Hypothalamus (tissue), 51 donors: ENCODE measurements around the gene AGBL4.

ENCODE experiments used
- DNase-seq, 51 donors: peaks; one replicate each; lab custom pipeline; 2025; lab: John Stamatoyannopoulos, UW

The AGBL4 gene

DNA sequence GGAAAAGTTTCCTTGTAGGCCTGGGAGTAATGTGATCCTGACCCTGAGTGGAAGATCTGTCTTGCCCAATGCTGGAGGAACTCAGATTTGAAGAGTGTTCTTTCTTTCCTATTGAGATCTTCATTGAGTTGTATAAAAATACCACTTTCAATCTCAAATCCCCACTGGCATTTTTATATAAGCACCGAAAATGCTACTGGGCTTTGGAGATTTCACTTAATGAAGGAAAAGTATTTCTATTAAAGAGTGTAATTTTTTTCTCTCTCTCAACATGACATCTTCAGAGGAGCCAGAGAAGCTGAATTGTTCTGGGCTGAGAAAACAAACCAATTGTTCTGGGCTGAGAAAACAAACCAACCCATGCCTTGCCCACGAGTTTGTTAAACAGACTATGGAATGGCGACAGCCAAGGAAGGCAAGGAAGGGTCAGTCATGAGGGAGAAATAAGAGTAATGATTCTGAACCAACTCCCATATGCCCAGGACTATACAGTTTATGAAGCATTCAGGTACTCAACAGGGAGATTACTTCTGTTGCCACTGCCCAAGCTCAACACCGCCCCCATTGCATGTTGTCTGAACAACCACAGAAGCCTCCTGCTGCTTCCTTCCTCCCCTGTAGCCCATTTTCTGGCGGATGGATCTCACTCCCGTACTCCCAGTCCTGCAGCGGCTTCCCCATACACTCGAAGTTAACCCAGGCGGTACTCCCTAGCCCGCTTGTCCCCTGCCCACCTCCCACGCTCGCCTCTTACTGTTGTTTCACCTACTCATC lies 1350.2 kb downstream of the AGBL4 start:
- no peak for DNase-seq

- DNase-seq, result no peak
Measured at GRCh38 chr1:48671578-48671977, 1352.2 kb downstream of the AGBL4 start.

DNA sequence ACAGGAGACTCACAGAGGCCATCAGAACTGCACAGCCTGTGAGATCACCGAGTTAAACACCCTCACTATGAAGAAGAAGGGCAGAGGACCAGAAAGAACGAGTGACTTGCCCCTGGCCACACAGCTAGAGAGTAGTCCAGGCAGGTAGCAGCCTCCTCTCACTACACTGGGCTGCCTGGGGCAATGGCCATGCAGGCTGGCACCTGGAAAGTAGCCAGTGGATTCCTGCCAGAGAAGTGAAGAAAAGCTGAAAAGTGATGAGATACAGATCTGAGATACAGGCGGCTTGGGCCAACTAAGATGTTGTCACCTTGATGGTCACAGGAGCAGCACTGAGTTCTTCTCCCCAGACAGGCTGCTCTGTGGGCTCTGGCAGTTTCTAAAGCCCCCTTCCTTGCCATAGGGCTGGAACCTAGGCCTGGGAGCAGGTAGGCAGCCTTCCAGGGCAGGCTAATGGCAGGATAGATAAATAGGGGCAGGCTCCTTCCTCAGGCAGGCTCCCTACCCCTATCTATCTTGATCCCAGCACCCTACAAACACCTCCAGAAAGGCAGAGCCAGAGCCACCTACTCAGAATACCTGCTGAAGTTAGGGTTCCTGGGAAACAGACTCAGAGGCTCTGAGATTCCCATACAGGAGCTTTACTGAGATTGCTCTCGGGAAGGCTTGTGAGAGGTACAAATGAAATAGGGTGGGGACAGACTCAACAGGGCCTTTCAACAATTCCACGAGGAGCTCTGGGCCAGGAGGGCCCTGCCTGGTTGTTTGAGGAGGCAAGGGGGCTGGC lies 1353.3 kb downstream of the AGBL4 start:
- DNase-seq, result no peak

DNA sequence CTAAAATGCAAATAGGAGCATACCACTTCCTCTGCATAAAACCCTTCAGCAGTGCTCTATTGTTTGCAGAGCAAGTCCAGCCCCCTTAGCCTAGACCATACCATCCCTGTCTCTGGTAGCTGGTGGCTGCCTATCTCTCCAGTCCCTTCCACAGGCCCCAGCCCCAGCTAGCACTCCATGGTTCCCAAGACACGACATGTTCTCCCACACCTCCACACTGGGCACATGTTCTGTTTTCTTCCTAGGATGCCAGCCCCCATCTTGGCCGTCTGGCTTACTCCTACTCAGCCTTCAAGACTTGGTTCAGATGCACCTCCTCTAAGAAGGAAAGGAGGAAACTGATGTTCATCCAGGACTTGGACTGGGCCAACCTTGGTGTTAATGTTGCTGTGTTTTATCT lies 1355.4 kb downstream of the AGBL4 start:
- DNase-seq, result peak in 1 of 51 donors; percentile 24

- no peak for DNase-seq
Measured at GRCh38 chr1:48667782-48668181, 1356.0 kb downstream of the AGBL4 start.

- DNase-seq, result no peak
Measured at GRCh38 chr1:48665708-48666407, 1357.9 kb downstream of the AGBL4 start.

- no peak for DNase-seq
Measured at GRCh38 chr1:48661726-48662463, 1361.9 kb downstream of the AGBL4 start.

GRCh38 chr1:48659801-48660200 lies 1364.0 kb downstream of the AGBL4 start:
- no peak for DNase-seq

DNA sequence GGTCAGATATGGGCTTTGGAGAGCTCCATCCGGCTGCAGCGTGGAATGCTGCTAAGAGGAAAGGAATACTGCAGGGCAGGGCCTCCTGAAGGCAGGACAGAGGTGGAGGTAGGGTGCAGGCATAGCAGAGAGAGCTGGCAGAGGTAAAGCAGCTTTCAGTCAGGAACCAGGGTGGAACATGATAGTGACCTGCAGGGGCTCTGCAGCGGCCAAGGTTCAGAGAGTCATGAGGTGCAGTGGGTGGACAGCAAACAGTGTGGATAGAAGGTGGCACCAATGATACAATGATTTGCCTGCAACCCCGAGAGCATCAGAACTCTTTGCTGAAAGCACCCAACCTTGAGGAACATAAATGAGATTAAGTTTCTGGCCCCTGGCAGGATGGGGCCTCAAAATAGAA lies 1366.3 kb downstream of the AGBL4 start:
- no peak for DNase-seq

DNA sequence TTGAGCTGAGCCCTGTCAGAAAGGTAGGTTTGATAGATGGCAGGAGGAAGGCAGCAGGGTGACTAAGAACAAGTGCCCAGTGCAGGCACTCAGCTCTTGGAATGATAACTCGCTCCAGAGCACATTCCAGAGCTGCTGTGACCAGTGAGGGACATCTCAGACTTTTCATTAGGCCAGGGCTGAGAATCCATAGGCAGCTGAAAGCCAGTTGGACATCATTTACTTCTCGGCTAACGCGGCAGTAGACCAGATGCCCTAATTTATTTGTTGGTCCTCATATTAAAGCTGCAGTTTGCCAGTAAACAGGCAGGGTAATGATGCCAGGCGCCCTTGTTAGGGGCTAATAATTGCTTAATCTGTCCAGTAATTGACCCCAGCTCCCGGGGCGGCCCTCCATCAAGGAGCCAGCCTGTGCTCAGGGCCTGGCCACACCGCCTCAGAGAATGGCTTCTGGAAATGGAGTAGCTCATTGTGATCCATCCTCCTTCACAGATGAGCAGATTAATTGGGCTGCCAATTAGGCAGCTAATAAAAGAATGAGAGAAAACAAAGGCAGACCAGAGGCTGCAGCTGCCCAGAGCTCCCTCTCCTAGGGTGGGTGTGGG lies 1369.0 kb downstream of the AGBL4 start:
- no peak for DNase-seq

GRCh38 chr1:48652334-48652733 lies 1371.4 kb downstream of the AGBL4 start:
- DNase-seq, result no peak

DNA sequence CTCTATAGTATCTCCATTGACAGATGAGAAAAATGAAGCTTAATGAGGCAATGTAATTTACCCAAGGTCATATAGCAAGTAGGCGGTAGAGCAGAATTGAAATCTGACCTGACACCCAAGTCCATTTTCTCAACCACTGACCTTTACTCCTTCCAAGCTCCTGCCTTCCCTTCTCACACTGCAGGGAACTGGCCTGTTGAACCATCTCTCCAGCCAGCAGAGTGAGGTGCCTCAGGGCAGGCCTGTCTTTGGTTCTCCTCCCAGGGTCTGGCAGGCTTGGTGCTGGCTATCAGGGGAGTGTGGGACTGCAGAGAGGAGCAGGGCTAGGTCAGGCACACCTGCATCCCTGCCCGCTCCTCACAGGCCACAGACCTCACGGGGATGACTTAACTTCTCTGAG lies 1373.9 kb downstream of the AGBL4 start:
- no peak for DNase-seq

DNA sequence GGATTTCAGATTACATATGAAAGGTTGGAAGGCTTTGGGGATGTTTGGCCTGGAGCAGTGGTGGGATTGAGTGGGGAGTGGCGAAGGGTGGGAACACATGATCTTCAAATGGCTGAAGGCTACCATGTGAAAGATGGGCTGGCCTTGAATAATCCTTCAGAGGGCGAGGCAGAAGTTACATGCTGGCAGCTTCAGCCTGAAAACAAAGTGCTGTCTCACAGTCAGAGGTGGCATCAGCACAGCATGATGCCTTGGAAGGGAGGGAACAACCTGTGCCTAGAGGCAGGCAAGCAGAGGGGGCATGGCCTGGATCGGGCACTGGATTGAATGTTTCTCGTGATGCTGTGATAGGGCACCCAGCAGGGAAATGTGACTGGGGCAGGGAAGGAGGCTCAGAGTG lies 1377.9 kb downstream of the AGBL4 start:
- peak in 1 of 51 donors; percentile 10 for DNase-seq

- DNase-seq, result no peak
Measured at GRCh38 chr1:48644905-48645605, 1378.7 kb downstream of the AGBL4 start.

GRCh38 chr1:48644190-48644900 lies 1379.4 kb downstream of the AGBL4 start:
- no peak for DNase-seq

GRCh38 chr1:48643193-48643592 lies 1380.6 kb downstream of the AGBL4 start:
- DNase-seq, result no peak

DNA sequence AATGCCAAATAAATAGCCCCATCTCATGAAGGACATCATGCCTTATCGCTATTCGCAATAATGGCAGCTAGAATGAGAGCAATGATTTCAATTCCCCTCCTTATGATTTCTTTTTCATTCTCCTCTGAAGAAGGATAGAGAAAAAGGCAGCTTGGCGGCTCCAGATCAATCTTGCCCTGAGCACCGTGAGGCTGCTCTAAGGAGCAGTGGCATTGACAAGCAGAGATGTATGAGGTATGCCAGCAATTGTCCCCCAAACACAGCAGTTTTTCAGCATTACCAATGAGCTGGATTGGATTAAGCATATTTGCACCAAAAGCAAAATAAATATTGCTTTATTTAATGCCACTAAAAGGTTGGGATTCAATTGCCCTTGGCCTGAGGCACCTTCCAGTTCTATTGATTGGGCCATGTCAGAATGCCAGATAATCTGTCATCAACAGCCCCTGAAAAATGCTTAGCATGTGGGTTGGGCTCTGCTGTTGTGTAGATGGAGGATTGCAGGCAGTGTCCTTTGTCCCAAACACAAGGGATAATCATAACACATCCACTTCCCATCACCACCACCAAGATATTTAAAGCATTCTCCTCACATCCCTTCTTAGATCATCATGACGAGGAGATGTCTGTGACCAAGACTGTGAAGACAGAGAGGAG lies 1382.8 kb downstream of the AGBL4 start:
- DNase-seq, result no peak

- DNase-seq, result no peak
Measured at GRCh38 chr1:48629867-48630266, 1393.9 kb downstream of the AGBL4 start.
